ENCODE measurements around the gene LRRK2.

LRRK2 gene

DNA sequence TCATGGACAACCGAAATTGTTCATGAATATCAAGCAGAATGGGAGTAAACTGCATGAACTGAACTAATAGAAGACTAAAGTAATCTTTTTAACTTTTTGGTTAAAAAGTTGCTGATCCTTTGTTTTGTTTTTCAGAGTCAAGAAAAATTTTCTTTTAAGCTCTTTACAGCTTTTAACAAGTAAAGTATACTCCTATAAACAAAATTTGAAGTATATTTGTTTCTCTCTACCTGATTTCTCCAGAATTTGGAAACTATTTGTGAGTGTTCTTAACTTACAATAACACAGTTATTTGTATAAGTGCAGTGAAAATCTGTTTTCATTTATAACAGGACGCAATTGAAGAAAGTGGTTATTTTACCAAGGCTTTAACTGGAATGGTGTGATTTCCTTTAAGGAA is 12.2 kb upstream of the LRRK2 start:
- H3K27ac ChIP-seq (ENCODE audit: low read depth, low read length) = no peak overlapping the region
- H3K4me2 ChIP-seq (ENCODE audit: low read length) = no peak overlapping the region
- H3K9me3 ChIP-seq (ENCODE audit: control insufficient read depth, insufficient read depth, low read length) = peaks cover 9% of the 10 kb centered on the region; the same call in 1 of the 2 replicates
- no peaks in the 10 kb centered on the region for H3K36me3 ChIP-seq (ENCODE audit: control insufficient read depth, low read length)
- H3K4me3 ChIP-seq (ENCODE audit: low read length) = no peak overlapping the region
- no peaks in the 10 kb centered on the region for H4K20me1 ChIP-seq (ENCODE audit: control insufficient read depth, insufficient read depth, low read depth, low read length)
- H3K4me1 ChIP-seq (ENCODE audit: control insufficient read depth, low read length) = peaks cover 12% of the 10 kb centered on the region
- H3F3A ChIP-seq (ENCODE audit: control insufficient read depth, insufficient read depth) = no peaks in the 10 kb centered on the region
- H3K79me2 ChIP-seq (ENCODE audit: control insufficient read depth, low read length) = no peaks in the 10 kb centered on the region
- no peaks in the 10 kb centered on the region for H3K27me3 ChIP-seq (ENCODE audit: control insufficient read depth, low read length)
- TF ChIP-seq EZH2phosphoT487 (IDR thresholded peaks at IDR 0.05; ENCODE audit: borderline replicate concordance, low read length) (no peak), CTCF (IDR thresholded peaks at IDR 0.05; ENCODE audit: low read depth, low read length, poor library complexity, severe bottlenecking) (no peak)
- H3K9me2 ChIP-seq (replicated peaks; ENCODE audit: control insufficient read depth, low read length) = no peaks in the 10 kb centered on the region

- no peak overlapping the region for H3K27ac ChIP-seq (ENCODE audit: low read depth, low read length)
- H4K20me1 ChIP-seq (ENCODE audit: control insufficient read depth, insufficient read depth, low read depth, low read length) = no peaks in the 10 kb centered on the region
- no peaks in the 10 kb centered on the region for H3F3A ChIP-seq (ENCODE audit: control insufficient read depth, insufficient read depth)
- no peaks in the 10 kb centered on the region for H3K4me1 ChIP-seq (ENCODE audit: control insufficient read depth, low read length)
- no peaks in the 10 kb centered on the region for H3K36me3 ChIP-seq (ENCODE audit: control insufficient read depth, low read length)
- no peaks in the 10 kb centered on the region for H3K27me3 ChIP-seq (ENCODE audit: control insufficient read depth, low read length)
- H3K9me3 ChIP-seq (ENCODE audit: control insufficient read depth, insufficient read depth, low read length) = peaks cover 9% of the 10 kb centered on the region; the same call in 1 of the 2 replicates
- TF ChIP-seq CTCF (IDR thresholded peaks at IDR 0.05; ENCODE audit: low read depth, low read length, poor library complexity, severe bottlenecking) (no peak), EZH2phosphoT487 (IDR thresholded peaks at IDR 0.05; ENCODE audit: borderline replicate concordance, low read length) (no peak)
- H3K79me2 ChIP-seq (ENCODE audit: control insufficient read depth, low read length) = no peaks in the 10 kb centered on the region
- H3K9me2 ChIP-seq (replicated peaks; ENCODE audit: control insufficient read depth, low read length) = no peaks in the 10 kb centered on the region
- no peak overlapping the region for H3K4me2 ChIP-seq (ENCODE audit: low read length)
- H3K4me3 ChIP-seq (ENCODE audit: low read length) = no peak overlapping the region
These were observed 8.8 kb upstream of the LRRK2 start for GRCh38 chr12:40215982-40216381.

DNA sequence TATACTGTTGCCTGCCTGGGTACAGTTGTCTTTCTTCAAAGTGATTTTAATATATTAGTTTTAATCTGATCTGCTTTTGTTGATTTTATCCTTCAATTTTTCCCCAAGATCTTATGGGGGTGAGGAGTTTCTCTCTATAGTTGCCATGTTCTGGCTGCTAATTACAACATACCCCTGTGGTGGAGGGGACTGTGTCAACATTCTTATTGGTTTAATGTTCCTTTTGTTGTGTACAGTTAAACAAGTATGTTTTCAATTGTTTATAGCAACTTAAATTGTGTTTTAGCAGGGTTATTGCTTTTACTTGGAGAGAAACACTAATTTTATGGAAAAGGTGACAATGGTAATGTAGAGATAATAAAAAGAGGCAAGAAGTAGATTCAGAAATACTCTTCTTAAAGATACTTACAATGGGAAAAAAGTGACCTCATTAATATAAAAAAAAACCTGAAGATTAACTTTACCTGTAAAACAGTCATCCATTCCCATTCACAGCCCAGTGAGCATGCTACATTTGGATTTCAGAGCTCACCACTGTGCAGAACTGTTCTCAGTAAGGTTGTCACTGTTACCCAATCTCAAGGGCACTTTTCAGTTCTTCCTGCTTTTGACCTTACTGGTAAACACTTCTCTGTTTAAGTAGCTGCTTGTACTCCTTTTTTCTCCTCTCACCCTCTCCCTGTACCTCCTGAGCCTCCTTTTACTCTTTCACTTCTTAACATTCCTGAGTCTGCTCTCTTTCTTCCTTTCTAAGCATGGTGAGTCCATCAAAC is 8.1 kb upstream of the LRRK2 start:
- H3K4me3 ChIP-seq (ENCODE audit: low read length) = no peak overlapping the region
- no peaks in the 10 kb centered on the region for H3K36me3 ChIP-seq (ENCODE audit: control insufficient read depth, low read length)
- H3K27ac ChIP-seq (ENCODE audit: low read depth, low read length) = no peak overlapping the region
- no peaks in the 10 kb centered on the region for H3K4me1 ChIP-seq (ENCODE audit: control insufficient read depth, low read length)
- no peaks in the 10 kb centered on the region for H3F3A ChIP-seq (ENCODE audit: control insufficient read depth, insufficient read depth)
- TF ChIP-seq EZH2phosphoT487 (IDR thresholded peaks at IDR 0.05; ENCODE audit: borderline replicate concordance, low read length) (no peak), CTCF (IDR thresholded peaks at IDR 0.05; ENCODE audit: low read depth, low read length, poor library complexity, severe bottlenecking) (no peak)
- H3K9me2 ChIP-seq (replicated peaks; ENCODE audit: control insufficient read depth, low read length) = no peaks in the 10 kb centered on the region
- no peaks in the 10 kb centered on the region for H3K79me2 ChIP-seq (ENCODE audit: control insufficient read depth, low read length)
- no peaks in the 10 kb centered on the region for H4K20me1 ChIP-seq (ENCODE audit: control insufficient read depth, insufficient read depth, low read depth, low read length)
- H3K4me2 ChIP-seq (ENCODE audit: low read length) = no peak overlapping the region
- H3K27me3 ChIP-seq (ENCODE audit: control insufficient read depth, low read length) = no peaks in the 10 kb centered on the region
- H3K9me3 ChIP-seq (ENCODE audit: control insufficient read depth, insufficient read depth, low read length) = peaks cover 9% of the 10 kb centered on the region; the same call in 1 of the 2 replicates
